Gastrocnemius medialis (tissue), 4 donors: ENCODE results near the gene MOGAT1.
"Not testable (repeated sequence)": the region's sequence is repeated elsewhere in the genome, so short reads cannot be mapped to it uniquely, and the experiment has no call there.

ENCODE experiments used
- POLR2A ChIP-seq, 2 donors: fragments of 450-650 bp; IDR thresholded peaks; one replicate each; pipeline ENCODE4 v1.6.1; 2017; ENCODE audit warnings: antibody characterized with exemption in 2 of 2, mild to moderate bottlenecking in 2 of 2, moderate library complexity in 2 of 2
- TF ChIP-seq, protein P1 (sequence below), 5 experiments: fragments of 450-650 bp in 3 of 5; fragments of 200-600 bp in 2 of 5; sonication (generic) in 2 of 5; IDR thresholded peaks in 4 of 5; conservative IDR thresholded peaks in 1 of 5; 1 replicate in 4 of 5; 2 replicates in 1 of 5; pipeline ENCODE4 v1.5.1; 2016 to 2019; ENCODE audit warnings: antibody characterized with exemption in 5 of 5, mild to moderate bottlenecking in 3 of 5, moderate library complexity in 3 of 5

DNA sequence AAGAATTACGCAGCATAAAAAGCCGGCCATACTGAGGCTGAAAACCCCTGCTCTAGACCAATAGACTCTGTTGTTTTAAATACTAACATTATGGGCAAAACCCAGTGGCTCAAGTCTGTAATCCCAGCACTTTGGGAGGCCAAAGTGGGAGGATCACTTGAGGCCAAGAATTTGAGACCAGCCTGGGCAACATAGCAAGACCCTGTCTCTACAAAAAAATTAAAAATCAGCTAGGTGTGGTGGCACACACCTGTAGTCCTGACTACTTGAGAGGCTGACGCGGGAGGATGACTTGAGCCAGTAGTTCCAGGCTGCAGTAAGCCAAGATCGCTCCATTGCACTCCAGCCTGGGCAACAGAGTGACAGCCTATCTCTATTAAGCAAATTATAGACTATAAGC is 84.1 kb downstream of the MOGAT1 start:
- TF ChIP-seq, protein P1, sequence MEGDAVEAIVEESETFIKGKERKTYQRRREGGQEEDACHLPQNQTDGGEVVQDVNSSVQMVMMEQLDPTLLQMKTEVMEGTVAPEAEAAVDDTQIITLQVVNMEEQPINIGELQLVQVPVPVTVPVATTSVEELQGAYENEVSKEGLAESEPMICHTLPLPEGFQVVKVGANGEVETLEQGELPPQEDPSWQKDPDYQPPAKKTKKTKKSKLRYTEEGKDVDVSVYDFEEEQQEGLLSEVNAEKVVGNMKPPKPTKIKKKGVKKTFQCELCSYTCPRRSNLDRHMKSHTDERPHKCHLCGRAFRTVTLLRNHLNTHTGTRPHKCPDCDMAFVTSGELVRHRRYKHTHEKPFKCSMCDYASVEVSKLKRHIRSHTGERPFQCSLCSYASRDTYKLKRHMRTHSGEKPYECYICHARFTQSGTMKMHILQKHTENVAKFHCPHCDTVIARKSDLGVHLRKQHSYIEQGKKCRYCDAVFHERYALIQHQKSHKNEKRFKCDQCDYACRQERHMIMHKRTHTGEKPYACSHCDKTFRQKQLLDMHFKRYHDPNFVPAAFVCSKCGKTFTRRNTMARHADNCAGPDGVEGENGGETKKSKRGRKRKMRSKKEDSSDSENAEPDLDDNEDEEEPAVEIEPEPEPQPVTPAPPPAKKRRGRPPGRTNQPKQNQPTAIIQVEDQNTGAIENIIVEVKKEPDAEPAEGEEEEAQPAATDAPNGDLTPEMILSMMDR (IDR thresholded peaks at IDR 0.05 in 4 of 5, conservative IDR thresholded peaks at IDR 0.05 in 1 of 5), result not testable (repeated sequence)
- TF ChIP-seq POLR2A (IDR thresholded peaks at IDR 0.05), result not testable (repeated sequence)
